GM12878 (cell line): ENCODE data around the gene PLEKHA7.
"Not testable (repeated sequence)": the region's sequence is repeated elsewhere in the genome, so short reads cannot be mapped to it uniquely, and the experiment has no call there.

Source experiments
- CREB1 ChIP-seq: IDR thresholded peaks from 2 replicates; pipeline ENCODE4 v1.6.1; 2012; ENCODE audit warnings: low read depth, mild to moderate bottlenecking, inconsistent platforms
- CTCF ChIP-seq, 3 experiments: IDR thresholded peaks in 2 of 3; conservative IDR thresholded peaks in 1 of 3; 2 replicates each; pipeline ENCODE4 v1.5.1; 2011; ENCODE audit warnings: low read depth in 3 of 3, low read length in 3 of 3, mild to moderate bottlenecking in 3 of 3, control low read depth in 2 of 3, moderate library complexity in 2 of 3, inconsistent platforms in 1 of 3, mixed read lengths in 1 of 3; ENCODE audit not compliant: control insufficient read depth in 2 of 3, insufficient read depth in 1 of 3; ENCODE audit errors: extremely low read depth in 1 of 3
- DPF2 ChIP-seq: fragments of 450-650 bp; IDR thresholded peaks from 2 replicates; pipeline ENCODE4 v1.6.1; 2017; ENCODE audit warnings: mild to moderate bottlenecking
- IKZF1 ChIP-seq: fragments of 450-650 bp; conservative IDR thresholded peaks from 2 replicates; pipeline ENCODE4 v1.6.1; 2017; ENCODE audit warnings: antibody characterized with exemption, mild to moderate bottlenecking
- SMAD1 ChIP-seq: fragments of 450-650 bp; IDR thresholded peaks from 2 replicates; pipeline ENCODE4 v1.6.1; 2018; ENCODE audit warnings: mild to moderate bottlenecking, low read depth; ENCODE audit not compliant: partially characterized antibody
- ZBTB4 ChIP-seq: fragments of 450-650 bp; formaldehyde crosslinking; IDR thresholded peaks from 2 replicates; pipeline ENCODE4 v1.4.0; 2022; ENCODE audit warnings: mild to moderate bottlenecking, moderate library complexity

- not testable (repeated sequence) for TF ChIP-seq IKZF1; SMAD1; DPF2; ZBTB4 (CRISPR knock-in tag); CREB1; CTCF (IDR thresholded peaks at IDR 0.05 in 2 of 3, conservative IDR thresholded peaks at IDR 0.05 in 1 of 3; ENCODE audit: control insufficient read depth in 2 of 3, extremely low read depth in 1 of 3, insufficient read depth in 1 of 3, low read depth in 3 of 3, low read length in 3 of 3)
Measured at GRCh38 chr11:17034027-17034426, 19.8 kb upstream of the PLEKHA7 start.
